H9 (cell line): ENCODE data around the gene HOMER3. TPM values are rescaled to one million over a fixed set of nuclear protein-coding genes. Genes with fewer than 3 reads are reported as not detected.

ENCODE experiments used
- DNase-seq: peaks from one replicate; pipeline ENCODE4 v3.0.0-alpha.2; 2017
- H2AFZ ChIP-seq: one replicate; pipeline ENCODE4 v1.6.1; 2013; ENCODE audit warnings: mild to moderate bottlenecking, low read length, control low read depth, moderate library complexity
- H2AK5ac ChIP-seq: 2 replicates; pipeline ENCODE4 v1.6.1; 2013; ENCODE audit warnings: low read length, control low read depth, mixed read lengths; ENCODE audit not compliant: insufficient read length
- H2BK120ac ChIP-seq: one replicate; pipeline ENCODE4 v1.6.1; 2013; ENCODE audit warnings: low read depth, mild to moderate bottlenecking, low read length, control low read depth, inconsistent platforms; ENCODE audit not compliant: poor library complexity, severe bottlenecking
- H2BK12ac ChIP-seq: 2 replicates; pipeline ENCODE4 v1.6.1; 2013; ENCODE audit warnings: low read length, control low read depth, mixed read lengths, low read depth; ENCODE audit not compliant: insufficient read length
- H2BK15ac ChIP-seq: 2 replicates; pipeline ENCODE4 v1.6.1; 2013; ENCODE audit warnings: low read depth, low read length, control low read depth
- H2BK20ac ChIP-seq: one replicate; pipeline ENCODE4 v1.6.1; 2013; ENCODE audit warnings: low read depth, mild to moderate bottlenecking, low read length, control low read depth, inconsistent platforms; ENCODE audit not compliant: poor library complexity, severe bottlenecking
- H2BK5ac ChIP-seq: 2 replicates; pipeline ENCODE4 v1.6.1; 2013; ENCODE audit warnings: low read length, control low read depth, mixed read lengths; ENCODE audit not compliant: insufficient read length
- H3K14ac ChIP-seq: 2 replicates; pipeline ENCODE4 v1.6.1; 2013; ENCODE audit warnings: low read length, control low read depth; ENCODE audit not compliant: insufficient read depth
- H3K18ac ChIP-seq: 2 replicates; pipeline ENCODE4 v1.6.1; 2013; ENCODE audit warnings: low read depth, mild to moderate bottlenecking, mixed read lengths, low read length, control low read depth; ENCODE audit not compliant: insufficient read length
- H3K23ac ChIP-seq: 2 replicates; pipeline ENCODE4 v1.6.1; 2013; ENCODE audit warnings: low read length, control low read depth, mixed read lengths, low read depth; ENCODE audit not compliant: insufficient read length
- H3K23me2 ChIP-seq: 2 replicates; pipeline ENCODE4 v1.6.1; 2013; ENCODE audit warnings: low read depth, mild to moderate bottlenecking, mixed read lengths, low read length, control low read depth; ENCODE audit not compliant: insufficient read length, poor library complexity, severe bottlenecking
- H3K27ac ChIP-seq: 2 replicates; pipeline ENCODE4 v1.5.1; 2013; ENCODE audit warnings: low read length, control low read depth, mixed read lengths, low read depth; ENCODE audit not compliant: insufficient read length
- H3K27me3 ChIP-seq: 2 replicates; pipeline ENCODE4 v1.6.1; 2013; ENCODE audit warnings: low read length, control low read depth, inconsistent platforms; ENCODE audit not compliant: insufficient read depth
- H3K4ac ChIP-seq: 2 replicates; pipeline ENCODE4 v1.6.1; 2013; ENCODE audit warnings: low read depth, mild to moderate bottlenecking, control low read depth, inconsistent platforms, low read length, moderate library complexity
- H3K4me1 ChIP-seq: 2 replicates; pipeline ENCODE4 v1.6.1; 2013; ENCODE audit warnings: low read length, control low read depth, inconsistent platforms; ENCODE audit not compliant: insufficient read depth
- H3K4me2 ChIP-seq: 2 replicates; pipeline ENCODE4 v1.6.1; 2013; ENCODE audit warnings: low read length, control low read depth, mixed read lengths; ENCODE audit not compliant: insufficient read length, insufficient read depth
- H3K56ac ChIP-seq: 2 replicates; pipeline ENCODE4 v1.6.1; 2013; ENCODE audit warnings: low read depth, mild to moderate bottlenecking, mixed read lengths, low read length, control low read depth; ENCODE audit not compliant: insufficient read length
- H3K79me1 ChIP-seq: 2 replicates; pipeline ENCODE4 v1.6.1; 2013; ENCODE audit warnings: low read depth, mild to moderate bottlenecking, moderate library complexity, low read length, control low read depth, inconsistent platforms; ENCODE audit not compliant: insufficient read depth, poor library complexity, severe bottlenecking
- H3K79me2 ChIP-seq: 2 replicates; pipeline ENCODE4 v1.6.1; 2013; ENCODE audit warnings: low read length, control low read depth, inconsistent platforms; ENCODE audit not compliant: insufficient read depth
- H3K9ac ChIP-seq: 2 replicates; pipeline ENCODE4 v1.6.1; 2013; ENCODE audit warnings: low read length, control low read depth, mixed read lengths; ENCODE audit not compliant: insufficient read length; ENCODE audit errors: extremely low read depth
- H3K9me3 ChIP-seq: one replicate; pipeline ENCODE4 v1.6.1; 2013; ENCODE audit warnings: low read depth, low read length, inconsistent platforms; ENCODE audit not compliant: control insufficient read depth
- H3T11ph ChIP-seq: one replicate; pipeline ENCODE4 v1.6.1; 2013; ENCODE audit warnings: mild to moderate bottlenecking, low read length, control low read depth, inconsistent platforms
- H4K20me1 ChIP-seq: one replicate; pipeline ENCODE4 v1.6.1; 2013; ENCODE audit not compliant: control insufficient read depth, insufficient read length, insufficient read depth
- H4K5ac ChIP-seq: 2 replicates; pipeline ENCODE4 v1.6.1; 2013; ENCODE audit warnings: low read depth, mild to moderate bottlenecking, mixed read lengths, low read length, control low read depth; ENCODE audit not compliant: insufficient read length
- H4K8ac ChIP-seq: replicated peaks from 2 replicates; pipeline ENCODE4 v1.6.1; 2013; ENCODE audit warnings: low read length, control low read depth, mixed read lengths, low read depth; ENCODE audit not compliant: insufficient read length
- H4K91ac ChIP-seq: 2 replicates; pipeline ENCODE4 v1.6.1; 2013; ENCODE audit warnings: low read depth, mild to moderate bottlenecking, moderate library complexity, mixed read lengths, low read length, control low read depth; ENCODE audit not compliant: insufficient read length
- H3K27ac Mint-ChIP-seq, 3 experiments: 2 replicates in 2 of 3; 3 replicates in 1 of 3; pipeline ENCODE4 v1.8.0; 2020 to 2021; ENCODE audit warnings: mixed read lengths in 3 of 3, mild to moderate bottlenecking in 1 of 3, moderate library complexity in 1 of 3
- H3K27me3 Mint-ChIP-seq: 2 replicates; pipeline ENCODE4 v1.8.0; 2021; ENCODE audit warnings: low read depth, mild to moderate bottlenecking, moderate library complexity, mixed read lengths
- H3K36me3 Mint-ChIP-seq, 3 experiments: 2 replicates in 2 of 3; 3 replicates in 1 of 3; pipeline ENCODE4 v1.8.0; 2020 to 2021; ENCODE audit warnings: low read depth in 3 of 3, mixed read lengths in 3 of 3; ENCODE audit not compliant: insufficient read depth in 1 of 3
- H3K4me1 Mint-ChIP-seq, 2 experiments: 2 replicates each; pipeline ENCODE4 v1.8.0; 2020; ENCODE audit warnings: mixed read lengths in 2 of 2
- H3K4me3 Mint-ChIP-seq, 2 experiments: 2 replicates in 1 of 2; 3 replicates in 1 of 2; pipeline ENCODE4 v1.8.0; 2020 to 2021; ENCODE audit warnings: mild to moderate bottlenecking in 2 of 2, mixed read lengths in 2 of 2, moderate library complexity in 1 of 2
- H3K9me3 Mint-ChIP-seq, 2 experiments: 2 replicates in 1 of 2; 3 replicates in 1 of 2; pipeline ENCODE4 v1.8.0; 2020; ENCODE audit warnings: mild to moderate bottlenecking in 2 of 2, mixed read lengths in 2 of 2, moderate library complexity in 1 of 2
- CTCF ChIP-seq: fragments of 200-600 bp; sonication (generic); conservative IDR thresholded peaks from 3 replicates; pipeline ENCODE4 v1.8.0; 2021; ENCODE audit warnings: antibody characterized with exemption, mild to moderate bottlenecking
- WGBS: extraction: QIAGEN DNeasy Blood & Tissue Kit; methylation state at CpG from one replicate; pipeline ENCODE4 v1.1.7; 2013; ENCODE audit warnings: missing lambda C conversion rate, low lambda C conversion rate, mixed read lengths; ENCODE audit not compliant: insufficient read length; ENCODE audit errors: extremely low coverage; 5-methylcytosine and 5-hydroxymethylcytosine counted together
- total RNA-seq: library from RNA; stranded (reverse); gene quantifications from 2 replicates; pipeline ENCODE4 v1.2.1, GENCODE V29; 2021

Gene HOMER3
- total RNA-seq, 1 experiment from 2014 or later: 20.2 TPM

DNA sequence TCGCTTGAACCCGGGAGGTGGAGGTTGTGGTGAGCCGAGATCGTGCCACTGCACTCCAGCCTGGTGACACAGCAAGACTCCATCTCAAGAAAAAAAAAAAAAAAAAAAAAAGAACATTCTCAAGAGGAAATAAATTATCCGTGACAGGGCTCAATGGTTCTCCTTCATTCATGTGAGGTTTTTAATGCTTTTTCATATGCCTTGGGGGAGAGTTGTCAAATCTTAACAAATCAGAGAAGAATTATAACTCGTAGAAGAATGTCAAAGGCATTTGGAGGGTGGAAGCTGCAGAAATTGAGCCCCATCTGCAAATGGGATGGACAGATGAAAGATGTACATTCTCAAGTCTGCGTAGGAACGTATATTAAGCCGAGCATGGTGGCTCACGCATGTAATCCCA, 34.9 kb upstream of the HOMER3 start:
- Histone ChIP-seq H3K23ac (no peak overlapping the region), H2BK15ac (no peak overlapping the region), H4K8ac (no peak overlapping the region), H3T11ph (no peak overlapping the region), H3K23me2 (no peaks in the 10 kb centered on the region), H4K20me1 (no peaks in the 10 kb centered on the region), H3K9ac (no peak overlapping the region), H2BK120ac (no peak overlapping the region), H3K9me3 (no peaks in the 10 kb centered on the region), H3K27ac (no peak overlapping the region), H3K14ac (no peak overlapping the region), H3K4me1 (no peaks in the 10 kb centered on the region), H3K79me1 (no peaks in the 10 kb centered on the region), H3K4me2 (no peak overlapping the region), H3K27me3 (no peaks in the 10 kb centered on the region), H3K4ac (no peak overlapping the region), H3K18ac (no peak overlapping the region), H2BK5ac (no peak overlapping the region), H2BK20ac (no peak overlapping the region), H2AFZ (no peak overlapping the region), H4K5ac (no peak overlapping the region), H3K79me2 (no peaks in the 10 kb centered on the region), H3K56ac (no peak overlapping the region), H2BK12ac (no peak overlapping the region), H2AK5ac (no peak overlapping the region), H4K91ac (no peak overlapping the region)
- Mint-ChIP-seq H3K4me3 (no peak overlapping the region), H3K27ac (no peak overlapping the region), H3K36me3 (no peaks in the 10 kb centered on the region), H3K9me3 (no peaks in the 10 kb centered on the region), H3K27me3 (peaks cover 21% of the 10 kb centered on the region), H3K4me1 (peaks cover 0 to 6% of the 10 kb centered on the region in 2 experiments; a peak in 1 of 4 replicates)
- no peak for DNase-seq
- TF ChIP-seq CTCF: no peak
- WGBS: no CpG with 5 or more reads among the region's 10 CpGs
